NCI-H446 treated with DMSO at 0.1 percent for 48 hours (cell line): ENCODE results near the gene VCAN.
"Not testable (repeated sequence)": the region's sequence is repeated elsewhere in the genome, so short reads cannot be mapped to it uniquely, and the experiment has no call there.

ENCODE experiments used
- DNase-seq: peaks from one replicate; lab custom pipeline; 2025; lab: John Stamatoyannopoulos, UW

The VCAN gene

GRCh38 chr5:83471405-83472212 is at the start of gene VCAN:
VCAN (plus strand) TSS chr5:83471744; CDS start chr5:83483519, 11,775 bp downstream.
- DNase-seq, result peak; percentile 13

- no peak for DNase-seq
Measured at GRCh38 chr5:83422284-83422683, 49.3 kb upstream of the VCAN start.

DNA sequence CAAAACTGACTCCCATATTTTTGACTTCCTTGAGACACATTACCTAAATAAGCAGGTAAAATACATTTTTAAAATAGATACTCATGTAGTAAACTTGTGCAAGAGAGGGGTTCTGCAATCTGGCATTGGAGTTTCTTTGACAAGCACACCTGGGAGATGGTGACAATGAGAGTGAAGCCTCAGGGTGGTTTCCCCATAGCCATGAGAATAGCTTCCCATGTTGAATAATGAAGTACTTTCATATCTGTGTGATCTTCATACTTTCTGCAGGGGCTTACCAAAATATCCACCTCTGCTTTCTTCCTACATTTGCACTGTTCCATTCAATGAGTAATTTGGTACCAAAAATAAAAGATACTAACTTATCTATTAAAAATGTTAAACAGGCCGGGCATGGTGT is 44.7 kb upstream of the VCAN start:
- DNase-seq, result no peak

DNA sequence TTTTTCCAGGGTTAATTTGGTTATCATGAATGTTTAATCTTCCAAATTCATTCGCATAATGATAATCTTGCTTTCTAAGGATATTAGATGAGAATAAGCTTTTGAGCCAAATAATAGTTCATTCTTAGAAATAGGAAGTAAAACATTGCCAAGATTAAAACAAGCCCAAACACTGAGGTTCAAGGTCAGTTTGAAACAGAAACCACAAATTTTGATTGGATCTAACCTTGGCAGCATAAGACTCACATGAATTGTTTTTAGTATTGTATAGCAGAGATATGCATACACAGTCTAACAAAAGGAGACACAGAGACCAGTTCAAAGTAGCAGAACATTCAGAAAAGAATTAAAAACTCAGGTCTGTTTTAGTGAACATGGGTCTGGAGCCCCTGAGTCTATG is 43.4 kb upstream of the VCAN start:
- DNase-seq, result no peak

GRCh38 chr5:83428890-83429289 is 42.7 kb upstream of the VCAN start:
- no peak for DNase-seq

DNA sequence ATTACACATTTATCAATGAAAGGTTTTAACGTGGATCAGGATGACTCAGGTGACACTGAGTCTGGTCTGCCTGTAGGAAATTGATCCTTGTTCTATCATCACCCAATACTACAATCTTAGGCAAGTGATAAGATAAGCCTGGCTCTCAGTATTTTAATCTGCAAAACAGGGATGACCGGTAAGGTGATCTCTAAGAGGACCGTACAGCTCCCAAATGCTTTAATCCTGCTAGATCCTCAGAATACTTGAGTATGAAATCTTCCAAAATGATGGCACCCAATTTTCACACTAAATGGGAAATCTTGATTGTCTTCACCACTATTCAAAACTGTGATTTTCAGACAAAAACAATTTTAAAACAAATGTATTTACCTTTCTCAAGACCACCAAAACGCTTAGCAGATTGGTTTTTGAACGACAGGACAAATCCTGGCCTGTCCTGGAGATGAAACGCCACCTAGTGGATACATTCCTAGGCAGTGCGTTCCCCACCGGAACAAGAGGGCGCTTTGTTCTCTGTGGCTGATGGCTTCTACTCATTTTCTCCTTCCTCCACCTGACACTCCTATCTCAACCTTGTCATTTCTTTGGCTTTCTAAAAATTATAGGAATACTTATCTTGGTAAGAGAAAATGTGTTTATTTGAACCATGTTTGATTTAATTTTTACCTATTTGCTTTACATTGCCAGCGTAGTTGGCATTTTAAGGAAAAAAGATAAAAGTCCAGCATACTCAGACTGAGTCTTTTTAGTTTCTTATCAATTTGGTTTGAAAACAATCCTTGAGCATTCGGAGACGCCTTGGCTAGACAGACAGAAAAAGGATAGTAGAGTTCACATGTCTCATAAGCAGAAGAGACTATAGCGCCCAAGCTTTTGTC is 41.2 kb upstream of the VCAN start:
- DNase-seq, result peak; percentile 37

DNA sequence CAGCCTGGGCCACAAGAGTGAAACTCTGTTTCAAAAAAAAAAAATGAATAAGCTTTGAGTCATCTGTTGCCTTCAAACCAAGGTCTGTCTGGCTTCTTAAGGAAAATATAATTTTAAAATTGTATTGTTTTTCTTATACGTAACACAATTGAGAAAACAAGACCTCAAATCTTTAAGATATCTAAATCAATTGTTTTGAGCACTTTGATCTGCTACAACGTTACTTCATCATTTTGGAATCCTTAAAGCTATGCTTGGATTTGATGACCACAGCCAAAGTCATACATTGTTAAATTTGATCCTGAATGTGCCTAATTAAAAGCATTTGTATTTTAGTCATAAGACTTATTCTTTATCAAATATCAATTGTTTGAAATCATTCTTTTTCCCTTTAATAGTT is 37.7 kb upstream of the VCAN start:
- no peak for DNase-seq

DNA sequence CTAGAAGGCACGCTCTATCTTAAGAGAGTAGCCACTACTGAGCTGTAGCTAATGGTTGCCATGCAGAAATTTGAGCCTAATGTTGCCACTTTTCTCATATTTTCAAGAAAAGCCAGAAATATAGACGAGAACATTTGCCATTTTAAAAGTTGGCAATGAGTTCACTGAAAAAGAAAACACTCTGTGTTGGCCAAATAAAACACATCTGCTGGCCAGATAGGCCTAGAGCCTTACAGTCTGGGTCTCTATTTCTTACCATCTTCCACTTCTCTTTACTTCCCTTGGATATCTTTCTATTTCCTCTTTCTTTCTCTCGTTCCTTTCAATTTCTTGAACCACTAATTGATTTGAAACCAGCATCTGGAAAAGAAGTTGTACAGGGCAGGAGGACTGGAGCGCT is 36.6 kb upstream of the VCAN start:
- DNase-seq, result peak; percentile 36

- no peak for DNase-seq
Measured at GRCh38 chr5:83436276-83436675, 35.3 kb upstream of the VCAN start.

DNA sequence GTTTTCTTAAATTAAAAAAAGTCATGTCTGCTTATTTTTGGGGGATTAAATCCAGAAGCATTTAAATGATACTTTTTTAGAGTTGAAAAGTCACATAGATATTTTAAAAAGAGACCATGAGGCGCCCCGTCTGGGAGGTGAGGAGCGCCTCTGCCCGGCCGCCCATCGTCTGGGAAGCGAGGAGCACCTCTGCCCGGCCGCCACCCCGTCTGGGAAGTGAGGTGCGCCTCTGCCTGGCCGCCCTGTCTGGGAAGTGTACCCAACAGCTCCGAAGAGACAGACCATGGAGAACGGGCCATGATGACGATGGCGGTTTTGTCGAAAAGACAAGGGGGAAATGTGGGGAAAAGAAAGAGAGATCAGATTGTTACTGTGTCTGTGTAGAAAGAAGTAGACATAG is 33.8 kb upstream of the VCAN start:
- DNase-seq, result not testable (repeated sequence)

- no peak for DNase-seq
Measured at GRCh38 chr5:83440826-83441225, 30.7 kb upstream of the VCAN start.

GRCh38 chr5:83441747-83442146 is 29.8 kb upstream of the VCAN start:
- no peak for DNase-seq

- no peak for DNase-seq
Measured at GRCh38 chr5:83443534-83443933, 28.0 kb upstream of the VCAN start.

DNA sequence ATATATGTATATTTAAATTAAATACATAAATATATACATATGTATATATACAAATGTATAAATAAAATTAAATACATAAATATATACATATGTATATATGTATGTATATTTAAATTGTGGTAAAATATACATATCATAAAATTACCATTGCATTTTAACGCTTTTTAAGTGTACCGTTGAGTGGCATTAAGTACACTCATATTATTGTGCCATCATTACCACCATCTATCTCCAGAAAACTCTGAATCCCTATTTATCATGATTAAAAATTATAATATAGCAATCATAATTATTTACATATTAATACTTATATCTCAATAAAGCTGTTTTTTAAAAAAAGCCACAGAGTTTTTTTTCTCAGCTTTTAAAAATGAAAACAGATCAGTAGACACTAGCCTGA is 27.1 kb upstream of the VCAN start:
- DNase-seq, result no peak

DNA sequence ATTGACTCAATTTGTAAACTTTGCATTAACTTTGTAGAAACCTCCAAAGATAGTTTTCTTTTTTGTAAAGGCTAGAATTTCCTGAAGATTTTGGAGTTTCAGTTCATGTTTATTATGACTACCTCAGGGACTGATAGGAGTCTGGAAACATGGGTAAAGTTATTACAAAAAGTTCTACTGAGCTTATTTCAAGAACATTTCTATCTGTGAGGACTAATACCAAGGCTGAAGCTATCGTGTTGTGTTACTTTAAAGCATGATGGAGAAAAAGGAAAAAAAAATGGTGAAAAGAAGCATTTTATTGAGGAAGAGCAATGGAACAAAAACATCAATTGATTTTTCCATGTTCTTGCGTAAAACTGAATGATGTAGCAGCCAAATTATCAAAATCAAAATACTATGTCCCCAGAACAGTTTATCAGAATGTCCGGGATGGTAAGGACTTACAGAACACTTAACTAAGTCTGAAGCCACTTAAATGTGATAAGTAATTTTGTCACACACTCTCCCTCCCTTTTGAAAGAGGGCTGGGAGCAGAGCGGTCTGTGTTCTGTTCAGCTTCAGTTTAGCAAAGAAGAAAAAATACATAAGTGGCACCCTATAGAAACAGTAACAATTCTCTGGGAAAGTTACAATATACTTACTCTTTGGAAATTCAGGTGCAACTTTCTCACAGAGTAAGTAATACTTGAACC is 25.1 kb upstream of the VCAN start:
- DNase-seq, result no peak

GRCh38 chr5:83447533-83447932 is 24.0 kb upstream of the VCAN start:
- no peak for DNase-seq

DNA sequence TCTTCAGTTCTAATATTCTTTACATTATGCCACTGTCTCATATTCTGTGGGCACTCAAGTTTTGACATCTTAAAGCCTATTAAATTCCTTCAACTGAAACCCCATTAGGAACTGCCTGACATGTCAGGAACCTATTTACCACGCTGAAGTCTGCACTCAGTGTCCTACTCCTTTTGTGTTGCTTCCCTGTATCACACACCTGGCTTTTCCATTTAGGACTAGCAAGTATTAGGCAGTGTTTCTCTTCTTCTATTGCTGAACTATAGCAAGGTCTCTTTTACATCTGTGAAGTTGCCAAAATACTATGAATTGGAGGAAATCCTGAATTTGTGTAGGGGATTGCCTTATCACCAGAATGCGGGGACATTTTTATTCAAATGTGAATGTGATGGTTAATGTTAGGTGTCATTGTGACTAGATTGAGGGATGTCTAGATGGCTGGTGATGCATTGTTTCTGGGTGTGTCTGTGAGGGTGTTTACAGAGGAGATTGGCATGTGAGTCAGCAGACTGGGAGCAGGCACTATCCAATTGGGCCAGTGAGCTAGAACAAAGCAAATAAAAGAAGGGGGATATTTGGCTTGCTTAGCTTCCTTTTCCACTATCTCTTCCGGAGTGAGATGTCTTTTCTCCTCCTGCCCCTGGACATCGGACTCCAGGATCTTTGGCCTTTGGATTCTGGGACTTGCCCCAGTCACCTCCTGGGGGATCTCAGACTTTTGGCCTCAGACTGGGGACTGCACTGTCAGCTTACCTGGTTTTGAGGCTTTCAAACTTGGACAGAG is 21.2 kb upstream of the VCAN start:
- DNase-seq, result no peak

GRCh38 chr5:83450967-83451248 is 20.6 kb upstream of the VCAN start:
- no peak for DNase-seq

GRCh38 chr5:83451955-83452354 is 19.6 kb upstream of the VCAN start:
- no peak for DNase-seq

- DNase-seq, result no peak
Measured at GRCh38 chr5:83453937-83454336, 17.6 kb upstream of the VCAN start.

- DNase-seq, result no peak
Measured at GRCh38 chr5:83464261-83464660, 7.3 kb upstream of the VCAN start.
